Measurements from ENCODE around the gene ARPC5L.

The ARPC5L gene

DNA sequence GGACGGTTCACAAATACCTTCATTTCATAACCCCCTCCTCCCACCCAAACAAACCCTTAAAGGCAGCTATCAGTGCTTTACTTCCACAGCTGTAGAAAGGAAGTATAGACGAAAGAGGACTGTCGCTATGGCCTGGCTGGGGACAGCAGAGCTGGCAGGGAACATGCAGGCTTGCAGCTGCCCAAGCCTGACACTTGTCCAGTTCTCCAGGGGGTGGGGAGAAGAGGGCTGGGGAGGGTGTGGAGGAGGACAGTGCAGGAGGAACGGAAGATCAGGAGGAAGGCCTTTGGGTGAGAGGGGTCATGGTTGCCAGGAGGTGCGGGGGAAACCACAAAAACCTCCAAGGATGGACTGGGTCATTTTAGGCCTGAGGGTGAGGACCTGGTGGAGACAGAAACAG is 25.9 kb downstream of the ARPC5L start:
- Histone ChIP-seq H3K4me3 (ENCODE audit: low read length) (no peak overlapping the region), H3K36me3 (ENCODE audit: control insufficient read depth, insufficient read depth, low read length) (no peaks in the 10 kb centered on the region; the same call in 1 of the 2 replicates), H3K9me3 (ENCODE audit: control insufficient read depth, insufficient read depth, low read length) (no peaks in the 10 kb centered on the region), H3K27me3 (ENCODE audit: control insufficient read depth, insufficient read depth, low read length) (no peaks in the 10 kb centered on the region), H3K27ac (ENCODE audit: low read length) (no peak overlapping the region), H3K4me1 (ENCODE audit: control insufficient read depth, insufficient read depth, low read length) (no peaks in the 10 kb centered on the region; the same call in 1 of the 2 replicates)
- no peak for DNase-seq (ENCODE audit: low read depth, low spot score)
- WGBS (ENCODE audit: insufficient coverage, insufficient read length) = no CpG with 5 or more reads among the region's 5 CpGs

DNA sequence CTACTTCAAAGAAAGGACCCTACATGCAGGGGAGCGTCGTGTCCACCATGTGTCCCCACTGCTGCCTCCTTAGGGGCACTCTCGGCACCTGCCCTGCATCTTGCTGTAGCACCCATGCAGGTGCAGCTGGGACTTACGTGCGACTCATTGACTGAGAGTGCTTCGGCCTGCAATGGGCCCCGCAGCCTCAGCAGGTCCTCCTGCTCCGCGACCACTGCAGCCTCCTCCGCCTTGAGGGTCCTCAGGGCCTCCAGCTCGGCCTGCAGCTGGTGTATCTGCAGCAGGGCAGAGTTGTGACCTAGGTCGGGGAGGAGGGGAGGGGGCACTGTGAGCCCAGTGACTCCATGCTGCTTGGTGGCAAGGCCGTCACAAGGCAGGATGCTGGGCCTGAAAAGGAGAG is 27.1 kb downstream of the ARPC5L start:
- WGBS (ENCODE audit: insufficient coverage, insufficient read length) = no CpG with 5 or more reads among the region's 13 CpGs
- no peak for DNase-seq (ENCODE audit: low read depth, low spot score)
- Histone ChIP-seq H3K36me3 (ENCODE audit: control insufficient read depth, insufficient read depth, low read length) (no peaks in the 10 kb centered on the region; the same call in 1 of the 2 replicates), H3K27me3 (ENCODE audit: control insufficient read depth, insufficient read depth, low read length) (no peaks in the 10 kb centered on the region), H3K9me3 (ENCODE audit: control insufficient read depth, insufficient read depth, low read length) (no peaks in the 10 kb centered on the region), H3K27ac (ENCODE audit: low read length) (no peak overlapping the region), H3K4me1 (ENCODE audit: control insufficient read depth, insufficient read depth, low read length) (no peaks in the 10 kb centered on the region; the same call in 1 of the 2 replicates), H3K4me3 (ENCODE audit: low read length) (no peak overlapping the region)

DNA sequence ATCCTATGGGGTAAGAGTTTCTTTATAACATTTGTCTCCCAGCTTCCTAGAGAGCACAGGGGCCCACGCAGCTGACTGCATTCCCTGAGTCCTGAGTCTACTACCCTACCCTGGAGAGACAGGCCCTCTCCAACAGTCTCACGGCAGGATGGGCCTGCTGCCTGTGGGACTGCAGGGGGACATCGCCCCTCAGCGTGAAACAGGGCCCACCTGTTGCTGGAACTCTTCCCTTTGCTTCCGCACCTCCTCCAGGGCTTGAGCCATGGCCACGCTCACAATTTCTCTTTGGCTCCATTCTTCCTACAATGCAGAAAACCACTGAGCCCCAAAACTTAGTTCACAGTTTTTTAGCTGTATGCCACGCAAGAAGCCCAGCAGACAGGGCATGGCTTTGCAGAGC is 28.2 kb downstream of the ARPC5L start:
- no peak for DNase-seq (ENCODE audit: low read depth, low spot score)
- H3K4me3 ChIP-seq (ENCODE audit: low read length) = no peak overlapping the region
- H3K27me3 ChIP-seq (ENCODE audit: control insufficient read depth, insufficient read depth, low read length) = no peaks in the 10 kb centered on the region
- no CpG with 5 or more reads among the region's 7 CpGs for WGBS (ENCODE audit: insufficient coverage, insufficient read length)
- no peak overlapping the region for H3K27ac ChIP-seq (ENCODE audit: low read length)
- H3K36me3 ChIP-seq (ENCODE audit: control insufficient read depth, insufficient read depth, low read length) = no peaks in the 10 kb centered on the region; the same call in 1 of the 2 replicates
- H3K9me3 ChIP-seq (ENCODE audit: control insufficient read depth, insufficient read depth, low read length) = no peaks in the 10 kb centered on the region
- no peaks in the 10 kb centered on the region; the same call in 1 of the 2 replicates for H3K4me1 ChIP-seq (ENCODE audit: control insufficient read depth, insufficient read depth, low read length)

DNA sequence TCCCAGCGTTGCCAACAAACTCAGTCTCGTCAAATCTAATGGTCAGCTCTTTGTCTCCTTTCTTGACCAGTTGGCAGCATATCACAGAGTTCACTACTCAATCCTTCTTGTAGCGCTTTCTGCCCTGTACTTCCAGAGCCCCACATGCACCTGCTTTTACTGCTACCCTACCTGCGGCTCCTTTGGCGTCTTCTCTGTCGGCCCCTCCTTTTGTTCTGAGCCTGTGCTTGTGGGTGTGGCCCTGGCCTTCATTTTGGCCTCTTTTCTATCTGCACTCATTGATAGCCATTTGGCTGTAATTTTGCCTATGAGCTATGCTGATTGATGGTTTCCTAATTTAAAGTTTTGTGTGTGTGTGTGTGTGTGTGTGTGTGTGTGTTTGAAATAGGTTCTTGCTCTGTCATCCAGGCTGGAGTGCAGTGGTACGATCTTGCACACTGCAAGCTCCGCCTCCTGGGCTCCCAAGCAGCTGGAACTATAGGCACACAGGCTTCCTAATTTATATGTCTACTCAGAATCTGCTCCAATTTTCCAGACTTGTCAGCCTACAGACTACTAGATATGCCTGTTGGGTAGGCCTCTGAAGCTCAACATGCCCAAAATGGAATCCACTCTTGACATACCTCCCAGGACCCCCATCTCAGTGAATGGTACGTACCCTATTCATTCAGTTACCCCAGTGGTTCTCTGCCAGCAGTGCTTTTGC is 32.3 kb downstream of the ARPC5L start:
- DNase-seq (ENCODE audit: low read depth, low spot score) = no peak
- no peaks in the 10 kb centered on the region for H3K9me3 ChIP-seq (ENCODE audit: control insufficient read depth, insufficient read depth, low read length)
- no peaks in the 10 kb centered on the region for H3K36me3 ChIP-seq (ENCODE audit: control insufficient read depth, insufficient read depth, low read length)
- H3K4me3 ChIP-seq (ENCODE audit: low read length) = no peak overlapping the region
- no peaks in the 10 kb centered on the region for H3K4me1 ChIP-seq (ENCODE audit: control insufficient read depth, insufficient read depth, low read length)
- H3K27ac ChIP-seq (ENCODE audit: low read length) = no peak overlapping the region
- no peaks in the 10 kb centered on the region for H3K27me3 ChIP-seq (ENCODE audit: control insufficient read depth, insufficient read depth, low read length)
- WGBS (ENCODE audit: insufficient coverage, insufficient read length) = no CpG with 5 or more reads among the region's 9 CpGs

DNA sequence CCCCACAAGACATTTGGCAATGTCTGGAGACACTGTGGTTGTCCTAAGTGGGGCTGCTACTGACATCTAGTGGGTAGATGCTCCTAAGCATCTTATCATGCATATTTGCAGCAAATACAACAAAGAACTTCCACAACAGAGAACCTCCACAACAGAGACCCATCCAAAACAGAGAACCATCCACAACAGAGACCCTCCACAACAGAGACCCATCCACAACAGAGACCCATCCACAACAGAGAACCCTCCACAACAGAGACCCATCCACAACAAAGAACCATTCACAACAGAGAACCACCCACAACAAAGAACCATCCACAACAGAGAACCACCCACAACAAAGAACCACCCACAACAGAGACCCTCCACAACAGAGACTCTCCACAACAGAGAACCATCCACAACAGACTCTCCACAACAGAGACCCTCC is 32.8 kb downstream of the ARPC5L start:
- Histone ChIP-seq H3K4me3 (ENCODE audit: low read length) (no peak overlapping the region), H3K27me3 (ENCODE audit: control insufficient read depth, insufficient read depth, low read length) (no peaks in the 10 kb centered on the region), H3K9me3 (ENCODE audit: control insufficient read depth, insufficient read depth, low read length) (no peaks in the 10 kb centered on the region), H3K4me1 (ENCODE audit: control insufficient read depth, insufficient read depth, low read length) (no peaks in the 10 kb centered on the region), H3K27ac (ENCODE audit: low read length) (no peak overlapping the region), H3K36me3 (ENCODE audit: control insufficient read depth, insufficient read depth, low read length) (no peaks in the 10 kb centered on the region)
- peak; percentile 54 for DNase-seq (ENCODE audit: low read depth, low spot score)

DNA sequence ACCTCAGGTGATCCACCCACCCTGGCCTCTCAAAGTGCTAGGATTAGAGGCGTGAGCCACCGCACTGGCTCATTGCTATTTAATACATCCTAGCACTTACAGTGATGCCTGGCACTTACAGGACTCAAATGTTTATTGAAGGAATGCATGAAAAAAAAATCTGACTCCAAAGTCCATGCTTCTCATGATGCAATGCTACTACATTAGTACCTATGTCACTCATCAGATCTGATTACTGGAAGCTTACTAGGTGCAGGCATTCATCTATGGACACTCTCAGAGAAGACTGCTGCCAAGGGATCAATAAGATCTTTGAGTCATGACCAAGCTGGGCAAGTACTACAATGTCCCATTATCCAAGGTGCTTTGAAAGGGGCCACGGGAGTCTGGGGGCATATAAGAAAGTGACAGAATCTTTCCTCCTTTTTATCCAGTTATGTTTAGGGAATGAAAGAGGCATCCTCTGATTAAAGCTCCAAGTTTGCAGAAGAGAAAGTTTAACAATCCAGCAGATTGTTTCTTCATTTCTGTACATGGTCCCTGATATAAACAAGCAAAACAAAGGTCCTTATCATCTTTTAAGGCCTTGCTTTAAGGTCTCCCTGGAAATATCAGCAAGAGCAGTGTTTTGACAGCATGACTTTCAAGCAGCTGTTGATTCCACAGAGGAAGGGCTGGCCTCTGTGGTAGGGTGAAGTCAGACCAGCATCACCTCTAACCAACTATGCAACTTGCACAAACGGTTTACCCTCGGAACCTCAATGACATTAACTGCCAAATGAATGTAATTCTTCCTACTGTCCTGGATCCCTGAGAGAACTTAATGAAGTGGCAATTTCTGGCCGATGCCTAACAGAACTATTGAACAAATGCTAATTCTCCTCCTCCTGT is 35.9 kb downstream of the ARPC5L start:
- WGBS (ENCODE audit: insufficient coverage, insufficient read length) = no CpG with 5 or more reads among the region's 6 CpGs
- Histone ChIP-seq H3K36me3 (ENCODE audit: control insufficient read depth, insufficient read depth, low read length) (no peaks in the 10 kb centered on the region), H3K4me1 (ENCODE audit: control insufficient read depth, insufficient read depth, low read length) (peaks cover 2% of the 10 kb centered on the region; the same call in 1 of the 2 replicates), H3K27me3 (ENCODE audit: control insufficient read depth, insufficient read depth, low read length) (no peaks in the 10 kb centered on the region), H3K9me3 (ENCODE audit: control insufficient read depth, insufficient read depth, low read length) (no peaks in the 10 kb centered on the region), H3K4me3 (ENCODE audit: low read length) (no peak overlapping the region), H3K27ac (ENCODE audit: low read length) (no peak overlapping the region)
- DNase-seq (ENCODE audit: low read depth, low spot score) = no peak

DNA sequence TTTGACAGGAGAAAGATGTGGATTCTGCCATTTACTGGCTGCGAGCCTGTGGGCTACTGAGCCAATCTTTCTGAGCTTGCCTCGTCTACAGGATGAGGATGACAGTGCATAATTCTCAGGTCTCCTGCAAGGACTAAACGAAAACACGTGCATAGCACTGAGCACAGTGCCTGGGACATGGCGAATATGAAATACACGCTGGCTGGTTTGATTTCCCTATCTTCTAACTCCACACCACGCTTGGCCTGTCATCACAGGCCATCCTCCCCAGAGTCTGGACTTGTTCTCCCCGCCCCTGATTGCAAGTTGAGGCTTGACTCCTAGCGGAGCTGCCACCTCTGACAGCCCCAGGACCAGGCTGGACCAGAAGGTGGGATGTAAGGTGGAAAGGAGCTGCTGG is 37.9 kb downstream of the ARPC5L start:
- no peak for DNase-seq (ENCODE audit: low read depth, low spot score)
- Histone ChIP-seq H3K4me3 (ENCODE audit: low read length) (no peak overlapping the region), H3K27me3 (ENCODE audit: control insufficient read depth, insufficient read depth, low read length) (no peaks in the 10 kb centered on the region), H3K9me3 (ENCODE audit: control insufficient read depth, insufficient read depth, low read length) (no peaks in the 10 kb centered on the region), H3K36me3 (ENCODE audit: control insufficient read depth, insufficient read depth, low read length) (no peaks in the 10 kb centered on the region), H3K27ac (ENCODE audit: low read length) (no peak overlapping the region), H3K4me1 (ENCODE audit: control insufficient read depth, insufficient read depth, low read length) (peaks cover 2% of the 10 kb centered on the region; the same call in 1 of the 2 replicates)
- no CpG with 5 or more reads among the region's 9 CpGs for WGBS (ENCODE audit: insufficient coverage, insufficient read length)

DNA sequence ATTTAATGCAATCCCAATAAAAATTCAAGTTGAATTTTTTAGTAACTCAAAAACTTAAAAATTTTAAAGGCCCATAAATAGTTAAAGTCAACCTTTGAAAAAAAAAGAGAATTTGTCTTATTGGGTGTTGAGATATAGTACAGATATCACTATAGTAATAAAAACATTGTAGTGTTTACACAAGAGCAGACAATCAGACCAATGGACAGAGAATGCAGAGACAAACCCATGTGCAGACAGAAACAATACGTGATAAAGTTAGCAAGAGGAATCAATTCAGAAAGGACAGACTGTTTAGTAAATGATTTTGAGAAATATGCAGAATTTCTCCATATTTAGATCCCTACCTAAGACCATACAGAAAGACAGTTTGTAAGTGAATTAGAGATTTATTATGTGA is 45.0 kb downstream of the ARPC5L start:
- Histone ChIP-seq H3K9me3 (ENCODE audit: control insufficient read depth, insufficient read depth, low read length) (no peaks in the 10 kb centered on the region), H3K27me3 (ENCODE audit: control insufficient read depth, insufficient read depth, low read length) (no peaks in the 10 kb centered on the region), H3K4me3 (ENCODE audit: low read length) (no peak overlapping the region), H3K4me1 (ENCODE audit: control insufficient read depth, insufficient read depth, low read length) (no peaks in the 10 kb centered on the region), H3K36me3 (ENCODE audit: control insufficient read depth, insufficient read depth, low read length) (no peaks in the 10 kb centered on the region), H3K27ac (ENCODE audit: low read length) (no peak overlapping the region)
- no peak for DNase-seq (ENCODE audit: low read depth, low spot score)
- WGBS (ENCODE audit: insufficient coverage, insufficient read length) = no CpG with 5 or more reads among the region's 1 CpG

DNA sequence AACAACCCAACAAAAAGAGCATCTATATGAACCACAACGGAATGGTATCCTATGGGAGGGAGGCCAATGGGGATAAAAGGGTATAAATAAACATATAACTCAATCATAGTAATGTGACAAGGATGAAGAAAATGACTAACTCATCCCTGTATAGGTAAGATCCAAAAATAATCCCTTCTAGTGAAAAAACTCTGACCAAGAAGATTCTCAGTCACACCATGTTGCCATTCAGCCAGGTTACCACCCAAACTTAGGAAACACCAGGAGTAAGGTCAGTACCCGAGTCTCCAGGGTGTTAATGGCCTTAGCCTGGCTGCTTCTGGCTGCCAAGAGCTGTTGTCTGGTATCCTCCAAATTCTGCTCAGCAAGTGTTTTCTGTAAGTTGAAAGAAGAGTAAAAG is 46.2 kb downstream of the ARPC5L start:
- no peak for DNase-seq (ENCODE audit: low read depth, low spot score)
- WGBS (ENCODE audit: insufficient coverage, insufficient read length) = no CpG with 5 or more reads among the region's 2 CpGs
- no peaks in the 10 kb centered on the region for H3K36me3 ChIP-seq (ENCODE audit: control insufficient read depth, insufficient read depth, low read length)
- no peaks in the 10 kb centered on the region for H3K9me3 ChIP-seq (ENCODE audit: control insufficient read depth, insufficient read depth, low read length)
- no peak overlapping the region for H3K27ac ChIP-seq (ENCODE audit: low read length)
- H3K4me3 ChIP-seq (ENCODE audit: low read length) = no peak overlapping the region
- H3K4me1 ChIP-seq (ENCODE audit: control insufficient read depth, insufficient read depth, low read length) = no peaks in the 10 kb centered on the region
- no peaks in the 10 kb centered on the region for H3K27me3 ChIP-seq (ENCODE audit: control insufficient read depth, insufficient read depth, low read length)

DNA sequence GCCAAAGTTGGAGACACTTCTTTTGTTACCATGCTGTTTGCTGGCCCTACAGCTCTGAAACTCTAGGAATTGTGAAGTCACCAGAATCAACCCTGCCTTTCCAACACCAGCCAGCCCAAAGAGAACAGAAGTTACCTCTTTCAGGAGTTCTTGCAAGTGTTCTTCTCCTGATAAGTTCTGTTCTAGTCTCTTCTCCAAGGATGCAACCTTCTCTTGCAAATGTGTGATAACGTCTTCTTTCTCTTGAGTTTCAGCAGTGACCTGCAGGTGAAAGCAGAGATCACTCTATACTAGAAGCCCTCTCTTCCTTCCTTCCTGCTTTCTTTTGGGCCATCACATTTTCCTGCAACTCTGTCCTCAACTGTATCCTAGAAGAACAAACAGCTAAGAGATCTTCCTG is 49.8 kb downstream of the ARPC5L start:
- Histone ChIP-seq H3K4me3 (ENCODE audit: low read length) (no peak overlapping the region), H3K9me3 (ENCODE audit: control insufficient read depth, insufficient read depth, low read length) (no peaks in the 10 kb centered on the region), H3K27ac (ENCODE audit: low read length) (no peak overlapping the region), H3K4me1 (ENCODE audit: control insufficient read depth, insufficient read depth, low read length) (no peaks in the 10 kb centered on the region), H3K27me3 (ENCODE audit: control insufficient read depth, insufficient read depth, low read length) (no peaks in the 10 kb centered on the region), H3K36me3 (ENCODE audit: control insufficient read depth, insufficient read depth, low read length) (no peaks in the 10 kb centered on the region)
- DNase-seq (ENCODE audit: low read depth, low spot score) = no peak
- no CpG with 5 or more reads among the region's 1 CpG for WGBS (ENCODE audit: insufficient coverage, insufficient read length)

All from iPS DF 6.9 (cell line).